GM12878 (cell line): ENCODE results near the gene HMGB2. TPM values are rescaled to one million over a fixed set of nuclear protein-coding genes. Genes with fewer than 3 reads are reported as not detected.

Experiments used
- BCL3 ChIP-seq: IDR thresholded peaks from 2 replicates; pipeline ENCODE4 v1.6.1; 2011; ENCODE audit warnings: borderline replicate concordance, low read depth, mild to moderate bottlenecking, moderate library complexity, low read length; ENCODE audit not compliant: insufficient read depth, poor library complexity, severe bottlenecking
- BHLHE40 ChIP-seq, 2 experiments: fragments of 450-650 bp in 1 of 2; IDR thresholded peaks; 2 replicates each; pipeline ENCODE4 v1.6.1; 2011 to 2017; ENCODE audit warnings: low read depth in 2 of 2, borderline replicate concordance in 1 of 2, improper control_type of control experiment in 1 of 2, low read length in 1 of 2, mild to moderate bottlenecking in 1 of 2
- CBFB ChIP-seq: IDR thresholded peaks from 2 replicates; pipeline ENCODE4 v1.6.1; 2016; ENCODE audit warnings: antibody characterized with exemption, low read depth
- E4F1 ChIP-seq: fragments of 450-650 bp; IDR thresholded peaks from 2 replicates; pipeline ENCODE4 v1.6.1; 2018; ENCODE audit warnings: borderline replicate concordance, mild to moderate bottlenecking; ENCODE audit not compliant: partially characterized antibody
- FOS ChIP-seq: IDR thresholded peaks from 3 replicates; pipeline ENCODE4 v1.6.1; 2011; ENCODE audit warnings: borderline replicate concordance; ENCODE audit not compliant: insufficient read length; ENCODE audit errors: extremely low read depth
- HDAC6 ChIP-seq: fragments of 200-600 bp; sonication (generic); IDR thresholded peaks from one replicate; pipeline ENCODE4 v1.8.0; 2017; ENCODE audit warnings: antibody characterized with exemption; ENCODE audit not compliant: unreplicated experiment
- HDGF ChIP-seq: fragments of 450-650 bp; IDR thresholded peaks from 2 replicates; pipeline ENCODE4 v1.6.1; 2016; ENCODE audit warnings: antibody characterized with exemption
- HSF1 ChIP-seq: fragments of 150-350 bp; IDR thresholded peaks from 2 replicates; pipeline ENCODE4 v1.6.1; 2014; ENCODE audit warnings: mild to moderate bottlenecking, low read depth, low read length
- IKZF1 ChIP-seq: fragments of 450-650 bp; conservative IDR thresholded peaks from 2 replicates; pipeline ENCODE4 v1.6.1; 2017; ENCODE audit warnings: antibody characterized with exemption, mild to moderate bottlenecking
- IKZF2 ChIP-seq, 2 experiments: fragments of 450-650 bp; IDR thresholded peaks; 2 replicates each; pipeline ENCODE4 v1.6.1; 2017; ENCODE audit warnings: mild to moderate bottlenecking in 2 of 2, moderate library complexity in 2 of 2
- LARP7 ChIP-seq: fragments of 450-650 bp; IDR thresholded peaks from 2 replicates; pipeline ENCODE4 v1.6.1; 2017; ENCODE audit warnings: mild to moderate bottlenecking
- PAX5 ChIP-seq: IDR thresholded peaks from 2 replicates; pipeline ENCODE4 v1.6.1; 2011; ENCODE audit warnings: low read depth, low read length, borderline replicate concordance
- RAD21 ChIP-seq: IDR thresholded peaks from 2 replicates; pipeline ENCODE4 v1.6.1; 2011; ENCODE audit warnings: mild to moderate bottlenecking, low read depth, low read length, moderate library complexity; ENCODE audit not compliant: insufficient read depth
- RELA ChIP-seq: fragments of 450-650 bp; IDR thresholded peaks from 2 replicates; pipeline ENCODE4 v1.8.0; 2014; ENCODE audit warnings: borderline replicate concordance; ENCODE audit not compliant: partially characterized antibody
- RELB ChIP-seq: fragments of 450-650 bp; IDR thresholded peaks from 2 replicates; pipeline ENCODE4 v1.6.1; 2017; ENCODE audit warnings: low read depth, mild to moderate bottlenecking, moderate library complexity
- SKIL ChIP-seq: fragments of 450-650 bp; IDR thresholded peaks from 2 replicates; pipeline ENCODE4 v1.6.1; 2017; ENCODE audit warnings: mild to moderate bottlenecking, low read depth, inconsistent platforms; ENCODE audit not compliant: poor library complexity, severe bottlenecking
- SMAD5 ChIP-seq: IDR thresholded peaks from 2 replicates; pipeline ENCODE4 v1.6.1; 2016; ENCODE audit warnings: antibody characterized with exemption, low read depth
- TCF12 ChIP-seq: IDR thresholded peaks from 2 replicates; pipeline ENCODE4 v1.6.1; 2011; ENCODE audit warnings: low read depth, mild to moderate bottlenecking, low read length
- TCF7 ChIP-seq: IDR thresholded peaks from 2 replicates; pipeline ENCODE4 v1.6.1; 2014; ENCODE audit warnings: antibody characterized with exemption, borderline replicate concordance
- ZZZ3 ChIP-seq: IDR thresholded peaks from 2 replicates; pipeline ENCODE4 v1.6.1; 2011; ENCODE audit warnings: low read depth; ENCODE audit not compliant: control insufficient read depth, insufficient read length
- polyA plus RNA-seq, 11 experiments: library from polyadenylated mRNA; depleted of rRNA in 4 of 11; unstranded in 6 of 11; stranded (reverse) in 5 of 11; fragments of >200 nt; fragmentation: Nextera tagmentation in 4 of 11; fragmentation: Illumina TruSeq in 1 of 11; extraction: Ambion mirVana in 4 of 11; extraction: Trizol in 1 of 11; gene quantifications; 1 replicate in 1 of 11; 2 replicates in 10 of 11; pipeline versions ENCODE4 v1.2.1 to v1.2.3, GENCODE V29; 2011 to 2016; ENCODE audit warnings: inconsistent platforms in 2 of 11, missing spikeins in 2 of 11, low read depth in 1 of 11
- total RNA-seq, 4 experiments: library from RNA; depleted of rRNA in 3 of 4; stranded (reverse); fragments of >200 nt in 3 of 4; fragmentation: Illumina TruSeq in 1 of 4; extraction: Trizol in 1 of 4; gene quantifications; 2 replicates each; pipeline versions ENCODE4 v1.2.1 to v1.2.3, GENCODE V29; 2013 to 2021

Gene HMGB2
- total and polyA plus RNA-seq, 10 of the 15 experiments (the other 5 are each of a cell fraction or from before 2014, with no cell fraction given): 260 to 961 (median 668) TPM

GRCh38 chr4:173334891-173335752 is 964 bp upstream of the HMGB2 start (continued):
- TF ChIP-seq E4F1 (no peak), RAD21 (no peak), TCF7 (no peak), CBFB (0 out of 2 replicates have a peak, but pooled peaks have one; percentile 58), HDAC6 (no peak), ZZZ3 (no peak), HDGF (no peak), HSF1 (no peak), SMAD5 (peak; percentile 59; the same call in 1 of the 2 replicates), PAX5 (no peak), IKZF2 (IDR thresholded peaks at IDR 0.05) (0 out of 4 replicates have a peak, but pooled peaks have one; percentile 52 to 59), TCF12 (no peak), BCL3 (peak; percentile 5), BHLHE40 (IDR thresholded peaks at IDR 0.05; ENCODE audit: borderline replicate concordance in 1 of 2, low read depth in 2 of 2, low read length in 1 of 2) (peak in 1 of 2 experiments; percentile 39; a peak in 2 of 4 replicates), LARP7 (peak; percentile 56; the same call in 1 of the 2 replicates), RELB (peak; percentile 71; the same call in 1 of the 2 replicates), IKZF1 (peak; percentile 67), SKIL (no peak), FOS (no peak), RELA (no peak)
